NCI-H1694 treated with DMSO at 0.1 percent for 48 hours (cell line): ENCODE data around the gene TMEM101.
A peak's percentile ranks its signal among the peaks of the same experiment; 100 is the strongest.
"Not testable (repeated sequence)": the region's sequence is repeated elsewhere in the genome, so short reads cannot be mapped to it uniquely, and the experiment has no call there.

Experiments
- DNase-seq: peaks from one replicate; lab custom pipeline; 2025; lab: John Stamatoyannopoulos, UW

The TMEM101 gene

GRCh38 chr17:44000141-44000860 lies 14.5 kb downstream of the TMEM101 start:
- no peak for DNase-seq

DNA sequence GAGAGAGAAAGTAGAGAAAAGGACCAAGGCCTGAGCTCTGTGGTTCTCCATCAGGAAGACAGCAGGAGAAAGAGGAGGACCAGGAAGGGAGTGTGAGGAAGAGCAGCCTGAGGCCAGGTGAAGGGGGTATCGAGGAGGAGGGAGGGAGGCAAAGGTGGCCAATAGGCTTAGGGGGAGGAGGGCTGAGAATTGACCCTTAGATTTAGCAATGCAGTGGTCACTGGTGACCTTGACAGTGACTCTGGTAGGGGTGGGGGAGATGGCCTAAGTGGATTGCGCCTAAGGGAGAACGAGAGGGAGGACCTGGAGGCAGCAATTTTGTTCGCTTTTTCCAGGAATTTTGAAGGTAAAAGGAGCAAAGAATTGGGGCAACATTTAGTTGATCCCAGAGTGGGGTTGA lies 15.7 kb downstream of the TMEM101 start:
- no peak for DNase-seq

GRCh38 chr17:43998552-43998951 lies 16.2 kb downstream of the TMEM101 start:
- no peak for DNase-seq

DNA sequence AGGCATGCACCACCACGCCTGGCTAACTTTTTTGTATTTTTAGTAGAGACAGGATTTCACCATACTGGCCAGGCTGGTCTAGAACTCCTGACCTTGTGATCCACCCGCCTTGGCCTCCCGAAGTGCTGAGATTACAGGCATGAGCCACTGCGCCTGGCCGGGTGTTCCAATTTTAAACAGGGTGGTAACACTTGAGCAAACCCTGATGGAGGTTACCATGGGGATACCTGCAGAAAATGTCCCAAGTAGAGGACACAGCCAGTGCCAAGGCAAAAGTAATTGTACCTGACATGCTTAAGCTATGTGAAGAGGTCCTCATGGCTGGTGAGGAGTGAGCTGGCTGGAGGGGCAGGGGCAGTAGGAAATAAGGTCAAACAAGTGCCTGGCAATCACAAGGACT lies 17.6 kb downstream of the TMEM101 start:
- not testable (repeated sequence) for DNase-seq

DNA sequence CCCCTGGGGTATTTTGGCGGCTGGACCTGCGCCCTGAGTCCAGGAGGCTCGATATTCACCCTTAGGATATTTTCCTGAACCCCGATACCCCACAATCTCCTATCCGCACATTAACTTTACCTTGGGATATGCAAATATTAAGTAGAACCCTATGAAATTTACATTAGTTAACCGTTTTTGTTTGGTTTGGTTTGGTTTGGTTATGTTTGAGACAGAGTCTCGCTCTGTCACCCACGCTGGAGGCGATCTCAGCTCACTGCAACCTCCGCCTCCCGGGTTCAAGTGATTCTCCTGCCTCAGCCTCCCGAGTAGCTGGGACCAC lies 19.7 kb downstream of the TMEM101 start:
- no peak for DNase-seq

GRCh38 chr17:43994272-43995149 lies 20.3 kb downstream of the TMEM101 start:
- peak; percentile 42 for DNase-seq

DNA sequence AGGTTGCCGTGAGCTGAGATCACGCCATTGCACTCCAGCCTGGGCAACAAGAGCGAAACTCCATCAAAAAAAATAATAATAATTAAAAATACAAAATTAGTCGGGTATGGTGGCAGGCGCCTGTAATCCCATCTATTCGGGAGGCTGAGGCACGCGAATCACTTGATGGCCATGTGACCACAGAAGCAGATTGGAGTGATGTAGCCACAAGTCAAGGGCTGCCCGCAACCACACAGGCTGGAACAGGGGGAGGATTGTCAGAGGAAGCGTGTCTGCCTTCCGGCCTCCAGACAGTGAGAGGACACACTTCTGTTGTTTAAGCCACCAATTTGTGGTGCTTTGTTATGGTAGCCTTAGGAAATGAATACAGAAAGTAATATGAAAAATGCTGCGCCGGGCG lies 22.1 kb downstream of the TMEM101 start:
- DNase-seq, result no peak

- no peak for DNase-seq
These were observed 26.5 kb downstream of the TMEM101 start for GRCh38 chr17:43988301-43988700.

DNA sequence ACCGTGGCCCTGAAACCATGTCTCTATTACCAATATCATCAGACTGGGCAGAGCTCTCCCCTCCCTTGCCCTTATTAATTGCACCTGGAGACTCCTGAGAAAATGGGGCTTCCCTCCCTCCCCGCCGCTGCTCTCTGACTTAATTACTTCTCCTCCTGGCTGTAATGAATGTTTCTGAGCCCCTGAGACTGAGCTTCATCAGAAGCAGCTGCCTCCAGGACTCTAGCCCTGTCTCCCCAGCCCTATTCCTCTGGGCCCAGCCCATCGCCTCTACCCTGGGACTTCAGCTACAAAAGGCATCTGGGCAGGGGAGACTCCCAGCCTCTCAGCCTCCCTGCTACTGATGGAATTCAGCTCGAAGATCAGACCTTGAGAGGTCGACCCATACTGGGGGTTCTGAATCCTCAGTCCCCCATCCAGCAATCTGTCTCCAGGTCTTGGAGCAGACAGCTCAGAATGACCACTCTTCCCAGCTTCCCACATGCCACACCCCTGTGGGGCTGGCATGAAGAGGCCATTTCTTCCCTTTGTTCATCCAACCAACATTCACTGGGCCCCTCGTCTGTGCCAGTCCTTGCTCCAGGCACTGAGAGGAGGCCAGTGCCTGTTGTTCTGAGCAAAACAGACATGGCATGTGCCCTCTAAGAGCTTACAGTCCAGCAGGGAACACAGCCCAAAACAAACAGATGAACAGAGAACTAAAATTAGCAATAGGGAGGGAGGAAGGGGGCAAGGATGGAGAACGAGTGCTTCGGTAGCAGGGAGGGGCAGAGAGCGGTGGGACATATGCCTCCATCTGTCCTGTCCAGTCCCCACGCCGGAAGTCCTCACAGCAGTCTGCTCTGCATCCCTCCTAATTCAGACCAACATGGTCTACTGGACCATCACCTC lies 27.4 kb downstream of the TMEM101 start:
- DNase-seq, result no peak

GRCh38 chr17:43986225-43986981 lies 28.4 kb downstream of the TMEM101 start:
- no peak for DNase-seq

DNA sequence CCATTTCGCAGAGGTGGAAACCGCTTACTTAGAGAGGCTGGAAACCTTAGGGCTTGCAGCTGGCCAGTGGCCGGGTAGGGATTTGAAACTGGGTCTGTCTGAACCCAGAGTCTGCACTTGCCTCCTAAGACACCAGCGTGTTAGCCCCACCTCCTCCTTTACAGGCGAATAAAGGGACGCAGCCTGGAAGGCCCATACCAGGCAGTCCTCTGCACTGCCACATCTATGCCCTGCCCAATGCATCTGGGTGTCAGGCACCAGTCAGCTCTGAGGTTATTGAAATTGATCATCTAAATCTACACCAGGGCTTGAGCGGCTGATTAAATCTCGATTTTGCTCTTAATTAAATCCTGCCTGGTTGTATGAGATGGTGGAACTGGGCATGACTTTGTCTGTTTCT lies 30.2 kb downstream of the TMEM101 start:
- no peak for DNase-seq

DNA sequence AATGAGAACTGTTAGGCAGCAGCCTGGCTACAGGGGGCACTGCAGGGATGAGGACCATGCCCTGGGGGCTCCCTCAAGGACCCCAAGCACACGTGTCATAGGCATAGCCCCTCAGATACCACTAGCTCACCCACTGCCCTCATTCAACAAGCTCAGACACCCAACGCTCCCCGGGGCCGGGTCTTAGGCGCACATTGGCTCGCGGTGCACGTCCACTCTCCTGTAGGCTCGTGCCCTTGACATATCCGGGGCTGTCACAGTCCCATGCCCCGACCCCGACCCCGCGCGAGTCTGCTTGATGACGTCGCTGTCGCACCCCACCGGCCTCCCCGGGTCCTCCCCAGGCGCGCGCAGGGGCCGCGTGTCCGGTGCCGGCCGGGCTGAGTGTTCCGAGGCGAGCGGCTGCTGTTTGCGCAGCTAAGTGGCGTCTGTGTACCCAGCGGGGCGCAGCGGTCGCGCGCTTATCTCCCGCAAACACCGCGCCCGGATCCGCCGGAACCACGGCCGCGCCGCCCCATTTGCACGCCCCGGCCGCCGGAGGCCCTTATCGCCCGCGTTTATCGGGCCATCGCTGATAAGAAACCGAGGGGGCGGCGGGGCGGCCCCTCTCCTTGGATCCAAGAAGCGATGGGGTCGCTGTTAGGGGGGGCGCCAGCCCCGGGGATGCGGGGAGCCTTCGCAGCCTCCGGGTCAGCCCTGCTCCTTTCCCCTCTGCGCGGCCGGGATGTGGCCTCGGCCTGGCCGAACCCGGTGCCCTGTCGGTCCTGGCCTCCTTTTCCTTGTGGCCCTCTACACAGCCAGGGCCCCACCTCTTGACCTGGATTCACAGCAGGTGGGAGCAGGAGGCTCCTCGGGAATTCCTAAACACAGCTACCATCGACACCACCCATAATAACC lies 31.0 kb downstream of the TMEM101 start:
- peak; percentile 46 for DNase-seq

- no peak for DNase-seq
These were observed 31.6 kb downstream of the TMEM101 start for GRCh38 chr17:43983196-43983514.

DNA sequence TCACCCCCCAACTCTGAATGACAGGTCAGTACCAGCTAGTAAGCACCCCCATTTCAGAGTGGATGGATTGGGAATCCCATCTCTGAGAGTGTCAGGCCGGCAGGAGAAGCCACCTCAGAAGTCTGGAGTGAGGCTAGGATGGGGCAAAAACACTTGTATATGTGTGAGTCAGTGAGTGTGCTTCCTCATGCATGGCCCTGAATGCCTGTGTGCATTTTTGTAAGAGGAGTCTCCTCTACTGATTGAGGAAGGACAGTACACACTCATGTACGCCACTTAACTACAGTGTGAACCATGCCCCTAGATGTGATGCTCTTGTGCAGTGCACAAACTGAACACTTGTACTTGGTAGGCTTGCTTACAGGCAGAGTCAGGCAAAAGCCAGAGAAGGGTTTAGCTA lies 32.6 kb downstream of the TMEM101 start:
- DNase-seq, result no peak

- no peak for DNase-seq
These were observed 35.1 kb downstream of the TMEM101 start for GRCh38 chr17:43979671-43980070.

DNA sequence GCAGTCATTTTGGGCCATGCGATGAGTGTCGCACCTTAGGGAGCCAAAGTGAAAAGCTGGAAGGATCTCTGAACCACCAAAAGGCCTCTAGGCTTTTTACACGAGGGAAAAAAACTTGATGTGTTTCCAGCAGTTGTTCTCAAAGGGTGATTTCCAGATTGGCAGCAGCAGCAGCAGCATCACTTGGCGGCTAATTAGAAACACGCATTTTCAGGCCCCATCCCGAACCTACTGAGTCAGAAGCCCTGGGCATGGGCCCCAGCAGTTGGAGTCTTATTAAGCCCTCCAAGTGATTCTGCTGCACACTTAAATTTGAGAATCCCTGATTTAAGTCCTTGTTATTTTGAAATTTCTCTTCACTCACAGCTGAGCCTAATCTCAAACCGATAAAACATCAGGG lies 35.8 kb downstream of the TMEM101 start:
- DNase-seq, result no peak

DNA sequence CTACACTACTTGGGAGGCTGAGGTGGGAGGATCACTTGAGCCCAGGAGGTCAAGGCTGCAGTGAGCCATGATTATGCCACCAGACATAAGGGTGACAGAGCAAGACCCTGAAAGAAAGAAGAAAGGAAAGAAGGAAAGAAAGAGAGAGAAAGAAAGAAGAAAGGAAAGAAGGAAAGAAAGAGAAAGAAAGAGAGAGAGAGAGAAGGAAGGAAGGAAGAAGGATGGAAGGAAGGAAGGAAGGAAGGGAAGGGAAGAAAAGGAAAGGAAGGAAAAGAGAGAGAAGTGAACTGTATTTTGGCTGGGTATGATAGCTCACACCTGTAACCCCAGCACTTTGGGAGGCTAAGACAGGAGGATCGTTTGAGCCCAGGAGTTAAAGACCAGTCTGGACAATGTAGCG lies 36.7 kb downstream of the TMEM101 start:
- DNase-seq, result no peak

GRCh38 chr17:43976963-43977837 lies 37.6 kb downstream of the TMEM101 start:
- no peak for DNase-seq

DNA sequence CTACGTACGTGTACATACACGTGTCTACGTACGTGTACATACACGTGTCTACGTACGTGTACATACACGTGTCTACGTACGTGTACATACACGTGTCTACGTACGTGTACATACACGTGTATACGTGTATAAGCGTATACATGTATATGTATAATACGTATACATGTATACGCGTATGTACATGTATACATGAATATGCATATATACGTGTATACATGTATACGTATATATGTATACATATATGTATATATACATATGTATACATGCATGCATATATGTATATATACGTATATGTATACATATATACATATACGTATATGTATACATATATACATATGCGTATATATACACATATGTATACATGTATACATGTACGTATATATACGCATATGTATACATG lies 38.9 kb downstream of the TMEM101 start:
- no peak for DNase-seq
